Measurements from ENCODE around the gene COPS3. TPM values are rescaled to one million over a fixed set of nuclear protein-coding genes. Genes with fewer than 3 reads are reported as not detected.

The COPS3 gene
- polyA plus RNA-seq = 10 to 100 TPM; 19.2 to 58.3 TPM

DNA sequence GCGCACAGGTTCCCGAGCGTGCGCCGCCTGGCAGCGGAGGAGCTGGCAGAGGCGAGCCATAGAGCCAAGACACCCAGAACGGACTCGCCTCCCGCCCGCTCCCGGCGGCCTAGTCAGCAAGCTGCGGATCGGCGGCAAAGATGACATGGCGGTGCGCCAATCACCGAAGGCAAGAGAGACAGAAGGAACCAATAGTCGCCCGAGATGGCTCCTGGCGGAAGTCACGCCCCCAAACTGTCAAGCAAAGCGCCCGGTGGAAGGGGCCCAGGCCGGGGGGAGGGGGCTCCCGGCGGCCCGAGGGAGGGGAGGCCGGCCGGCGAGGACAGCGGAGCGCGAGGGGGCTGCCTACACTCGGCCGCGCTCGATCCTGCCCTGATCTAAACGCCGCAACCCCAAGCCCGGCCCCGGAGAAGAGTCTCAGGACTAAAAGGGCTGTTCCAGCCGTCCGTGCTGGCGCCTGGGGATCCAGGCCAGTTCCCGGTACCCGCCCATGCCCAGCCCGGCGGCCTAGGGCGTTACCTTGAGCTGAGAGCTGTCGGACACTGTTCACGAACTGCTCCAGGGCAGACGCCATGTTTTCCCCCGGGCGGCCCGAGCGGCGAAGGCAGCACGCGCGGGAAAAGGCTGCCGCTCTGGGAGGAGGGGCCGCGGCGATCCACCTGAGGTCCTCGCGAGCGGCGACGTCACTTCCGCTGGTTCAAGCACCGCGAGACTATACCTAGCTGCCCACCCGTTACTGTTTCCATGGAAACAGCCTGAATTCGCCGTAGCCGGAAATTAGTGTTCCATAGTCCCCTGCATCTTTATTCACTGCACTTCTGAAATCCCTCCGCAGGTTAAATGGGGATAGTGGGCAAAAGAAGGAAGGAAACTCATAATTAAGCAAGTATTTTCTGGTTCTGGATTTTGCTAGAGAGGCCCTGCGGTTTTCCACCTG lies at the start of gene COPS3:
Gene COPS3 (minus strand): TSS at position 634 of the 937 bp plus-strand sequence. CDS start 60 bp downstream, at position 574.
- H3K27ac ChIP-seq (ENCODE audit: low read depth in 2 of 2, low read length in 1 of 2) = peak within 1 kb of the TSS; percentile 96 to 97
- no peaks in the 10 kb centered on the region for H3K9me3 ChIP-seq (ENCODE audit: control insufficient read depth in 2 of 2, insufficient read depth in 1 of 2, low read depth in 1 of 2, low read length in 1 of 2)
- WGBS, 2 donors = 0% methylated on average over 74 to 80 of the region's 80 CpGs
- H3K36me3 ChIP-seq (ENCODE audit: control insufficient read depth in 2 of 2, insufficient read depth in 2 of 2, low read length in 1 of 2) = no peaks in the 10 kb centered on the region
- no peaks in the 10 kb centered on the region for H3K27me3 ChIP-seq (ENCODE audit: control insufficient read depth in 1 of 2, insufficient read depth in 2 of 2, low read length in 2 of 2)
- peak within 1 kb of the TSS; percentile 75 to 94 for H3K4me3 ChIP-seq (ENCODE audit: low read depth in 1 of 2, low read length in 2 of 2)
- H3K4me1 ChIP-seq (ENCODE audit: control insufficient read depth in 2 of 2, insufficient read depth in 2 of 2, low read length in 1 of 2) = peaks cover 0 to 1% of the 10 kb centered on the region in 2 donors

DNA sequence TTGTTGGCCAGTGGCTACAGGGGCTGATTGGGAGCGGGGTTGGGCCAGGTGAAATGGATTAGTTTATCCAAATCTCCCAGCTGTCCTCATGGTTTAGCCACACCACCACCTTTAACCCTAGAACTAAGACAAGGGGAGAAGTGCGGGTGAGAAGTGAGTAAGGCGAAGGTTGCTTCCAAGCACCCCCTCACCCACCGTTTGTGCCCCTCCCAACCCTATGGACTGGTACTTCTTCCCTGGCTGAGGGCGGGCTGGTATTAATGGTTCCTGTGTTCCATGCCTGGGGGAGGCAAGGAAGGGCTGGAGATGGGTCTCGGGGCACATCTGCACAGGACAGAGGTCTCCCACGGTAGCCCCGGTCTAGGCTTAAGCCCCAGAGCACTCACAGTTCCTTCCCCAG lies 47.2 kb upstream of the COPS3 start:
- Histone ChIP-seq H3K9me3 (ENCODE audit: control insufficient read depth in 2 of 2, insufficient read depth in 1 of 2, low read depth in 1 of 2, low read length in 1 of 2) (no peaks in the 10 kb centered on the region), H3K4me1 (ENCODE audit: control insufficient read depth in 2 of 2, insufficient read depth in 2 of 2, low read length in 1 of 2) (no peaks in the 10 kb centered on the region)
- WGBS, 2 donors = 85 to 92% methylated on average over 8 of the region's 8 CpGs

DNA sequence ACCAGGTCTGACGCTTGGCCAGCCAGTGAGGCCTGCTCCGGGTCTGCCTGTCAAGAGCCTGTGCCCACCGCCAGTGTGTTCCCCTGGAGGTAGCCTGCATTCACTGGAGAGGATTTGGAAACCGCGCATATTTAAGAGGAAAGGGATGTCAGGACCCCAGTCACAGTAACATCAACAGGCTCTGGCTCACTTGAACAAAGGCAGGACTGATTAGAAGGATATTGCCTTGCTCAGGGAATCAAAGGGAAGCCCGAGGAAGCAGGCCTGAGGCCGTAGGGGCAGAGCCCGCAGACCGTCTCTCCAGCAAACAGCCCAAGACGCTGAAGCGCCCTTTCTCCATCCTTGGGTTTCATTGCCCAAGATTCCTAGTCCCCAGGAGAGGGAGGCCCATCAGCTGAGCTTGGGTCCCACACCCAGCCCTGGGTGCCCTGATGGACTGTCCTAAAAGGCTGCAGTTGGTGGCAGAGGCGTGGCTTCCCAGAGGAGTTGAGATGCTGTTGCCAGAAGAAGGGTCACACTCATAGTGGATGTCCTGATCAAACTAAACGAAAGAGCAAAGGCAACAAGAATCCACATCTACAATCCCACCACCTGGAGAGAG lies 45.3 kb upstream of the COPS3 start:
- 92 to 93% methylated on average over 13 of the region's 13 CpGs for WGBS, 2 donors
- H3K4me3 ChIP-seq (ENCODE audit: low read depth in 1 of 2, low read length in 2 of 2) = no peak overlapping the region
- H3K9me3 ChIP-seq (ENCODE audit: control insufficient read depth in 2 of 2, insufficient read depth in 1 of 2, low read depth in 1 of 2, low read length in 1 of 2) = no peaks in the 10 kb centered on the region
- no peaks in the 10 kb centered on the region for H3K36me3 ChIP-seq (ENCODE audit: control insufficient read depth in 2 of 2, insufficient read depth in 2 of 2, low read length in 1 of 2)
- no peaks in the 10 kb centered on the region for H3K27me3 ChIP-seq (ENCODE audit: control insufficient read depth in 1 of 2, insufficient read depth in 2 of 2, low read length in 2 of 2)
- H3K4me1 ChIP-seq (ENCODE audit: control insufficient read depth in 2 of 2, insufficient read depth in 2 of 2, low read length in 1 of 2) = no peaks in the 10 kb centered on the region
- no peak overlapping the region for H3K27ac ChIP-seq (ENCODE audit: low read depth in 2 of 2, low read length in 1 of 2)

More for the DNA sequence above, 47.2 kb upstream of the COPS3 start:
- Histone ChIP-seq H3K27me3 (ENCODE audit: control insufficient read depth in 1 of 2, insufficient read depth in 2 of 2, low read length in 2 of 2) (no peaks in the 10 kb centered on the region), H3K36me3 (ENCODE audit: control insufficient read depth in 2 of 2, insufficient read depth in 2 of 2, low read length in 1 of 2) (no peaks in the 10 kb centered on the region), H3K27ac (ENCODE audit: low read depth in 2 of 2, low read length in 1 of 2) (no peak overlapping the region), H3K4me3 (ENCODE audit: low read depth in 1 of 2, low read length in 2 of 2) (no peak overlapping the region)

DNA sequence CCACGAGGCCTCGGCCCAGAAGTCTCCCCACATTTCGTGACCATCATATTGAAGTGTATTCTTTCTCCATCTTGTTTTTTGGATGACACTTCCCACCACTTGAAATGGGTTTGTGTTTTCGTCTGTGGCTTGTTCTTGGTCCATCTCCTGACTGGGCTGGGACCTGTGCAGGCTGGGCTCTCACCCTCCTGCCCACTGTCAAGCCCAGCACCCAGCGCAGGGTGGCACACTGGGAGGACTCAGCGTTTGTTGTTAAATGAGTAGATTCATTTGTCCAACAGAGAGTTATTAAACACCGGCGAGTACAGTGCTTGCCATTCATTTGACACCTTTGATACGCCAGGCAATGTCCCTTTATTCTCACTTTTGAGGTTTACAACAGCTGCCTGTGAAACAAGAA lies 44.8 kb upstream of the COPS3 start:
- Histone ChIP-seq H3K36me3 (ENCODE audit: control insufficient read depth in 2 of 2, insufficient read depth in 2 of 2, low read length in 1 of 2) (no peaks in the 10 kb centered on the region), H3K9me3 (ENCODE audit: control insufficient read depth in 2 of 2, insufficient read depth in 1 of 2, low read depth in 1 of 2, low read length in 1 of 2) (no peaks in the 10 kb centered on the region), H3K4me1 (ENCODE audit: control insufficient read depth in 2 of 2, insufficient read depth in 2 of 2, low read length in 1 of 2) (no peaks in the 10 kb centered on the region), H3K27me3 (ENCODE audit: control insufficient read depth in 1 of 2, insufficient read depth in 2 of 2, low read length in 2 of 2) (no peaks in the 10 kb centered on the region), H3K27ac (ENCODE audit: low read depth in 2 of 2, low read length in 1 of 2) (no peak overlapping the region), H3K4me3 (ENCODE audit: low read depth in 1 of 2, low read length in 2 of 2) (no peak overlapping the region)
- 87 to 89% methylated on average over 9 of the region's 9 CpGs for WGBS, 2 donors

DNA sequence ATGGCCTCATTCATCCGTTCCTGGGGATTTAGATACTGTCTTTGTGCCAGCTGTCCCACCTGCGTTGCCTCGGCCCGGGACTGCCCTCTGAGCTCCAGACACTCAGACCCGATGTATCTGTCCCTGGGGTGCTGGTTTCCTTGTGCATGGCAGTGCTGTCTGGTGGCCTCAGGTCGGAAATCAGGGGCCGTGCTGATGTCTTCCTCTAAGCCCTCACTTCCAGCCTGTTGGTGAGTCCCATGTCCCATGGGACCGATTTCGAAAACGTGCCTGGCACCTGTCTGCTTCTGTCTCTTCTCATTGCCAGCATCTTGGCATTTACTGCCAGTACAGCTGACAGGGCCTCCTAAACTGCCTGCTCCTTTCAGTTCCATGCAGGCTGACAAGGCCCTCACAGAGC lies 44.2 kb upstream of the COPS3 start:
- Histone ChIP-seq H3K4me3 (ENCODE audit: low read depth in 1 of 2, low read length in 2 of 2) (no peak overlapping the region), H3K4me1 (ENCODE audit: control insufficient read depth in 2 of 2, insufficient read depth in 2 of 2, low read length in 1 of 2) (no peaks in the 10 kb centered on the region), H3K27ac (ENCODE audit: low read depth in 2 of 2, low read length in 1 of 2) (no peak overlapping the region), H3K9me3 (ENCODE audit: control insufficient read depth in 2 of 2, insufficient read depth in 1 of 2, low read depth in 1 of 2, low read length in 1 of 2) (no peaks in the 10 kb centered on the region), H3K36me3 (ENCODE audit: control insufficient read depth in 2 of 2, insufficient read depth in 2 of 2, low read length in 1 of 2) (no peaks in the 10 kb centered on the region), H3K27me3 (ENCODE audit: control insufficient read depth in 1 of 2, insufficient read depth in 2 of 2, low read length in 2 of 2) (no peaks in the 10 kb centered on the region)
- 91 to 92% methylated on average over 10 of the region's 10 CpGs for WGBS, 2 donors

DNA sequence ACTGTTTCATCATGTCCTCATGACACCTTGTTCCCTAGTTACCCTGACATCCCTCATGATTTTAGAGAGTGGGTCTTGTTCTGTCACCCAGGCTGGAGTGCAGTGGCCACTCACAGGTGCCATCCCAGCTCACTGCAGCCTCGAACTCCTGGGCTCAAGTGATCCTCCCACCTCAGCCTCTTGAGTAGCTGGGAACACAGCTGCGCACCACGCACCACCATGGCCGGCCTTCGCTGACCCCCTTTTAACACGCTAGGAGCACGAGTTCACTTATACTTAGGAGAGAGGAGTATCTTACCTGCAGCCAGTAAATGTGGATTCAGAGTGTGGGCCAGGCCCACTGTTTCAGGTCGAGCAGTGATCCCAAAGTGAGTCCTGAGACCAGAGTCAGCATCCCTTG lies 43.6 kb upstream of the COPS3 start:
- H3K4me1 ChIP-seq (ENCODE audit: control insufficient read depth in 2 of 2, insufficient read depth in 2 of 2, low read length in 1 of 2) = no peaks in the 10 kb centered on the region
- H3K27ac ChIP-seq (ENCODE audit: low read depth in 2 of 2, low read length in 1 of 2) = no peak overlapping the region
- H3K4me3 ChIP-seq (ENCODE audit: low read depth in 1 of 2, low read length in 2 of 2) = no peak overlapping the region
- no peaks in the 10 kb centered on the region for H3K27me3 ChIP-seq (ENCODE audit: control insufficient read depth in 1 of 2, insufficient read depth in 2 of 2, low read length in 2 of 2)
- WGBS, 2 donors = 95 to 96% methylated on average over 8 of the region's 8 CpGs
- no peaks in the 10 kb centered on the region for H3K9me3 ChIP-seq (ENCODE audit: control insufficient read depth in 2 of 2, insufficient read depth in 1 of 2, low read depth in 1 of 2, low read length in 1 of 2)
- no peaks in the 10 kb centered on the region for H3K36me3 ChIP-seq (ENCODE audit: control insufficient read depth in 2 of 2, insufficient read depth in 2 of 2, low read length in 1 of 2)

DNA sequence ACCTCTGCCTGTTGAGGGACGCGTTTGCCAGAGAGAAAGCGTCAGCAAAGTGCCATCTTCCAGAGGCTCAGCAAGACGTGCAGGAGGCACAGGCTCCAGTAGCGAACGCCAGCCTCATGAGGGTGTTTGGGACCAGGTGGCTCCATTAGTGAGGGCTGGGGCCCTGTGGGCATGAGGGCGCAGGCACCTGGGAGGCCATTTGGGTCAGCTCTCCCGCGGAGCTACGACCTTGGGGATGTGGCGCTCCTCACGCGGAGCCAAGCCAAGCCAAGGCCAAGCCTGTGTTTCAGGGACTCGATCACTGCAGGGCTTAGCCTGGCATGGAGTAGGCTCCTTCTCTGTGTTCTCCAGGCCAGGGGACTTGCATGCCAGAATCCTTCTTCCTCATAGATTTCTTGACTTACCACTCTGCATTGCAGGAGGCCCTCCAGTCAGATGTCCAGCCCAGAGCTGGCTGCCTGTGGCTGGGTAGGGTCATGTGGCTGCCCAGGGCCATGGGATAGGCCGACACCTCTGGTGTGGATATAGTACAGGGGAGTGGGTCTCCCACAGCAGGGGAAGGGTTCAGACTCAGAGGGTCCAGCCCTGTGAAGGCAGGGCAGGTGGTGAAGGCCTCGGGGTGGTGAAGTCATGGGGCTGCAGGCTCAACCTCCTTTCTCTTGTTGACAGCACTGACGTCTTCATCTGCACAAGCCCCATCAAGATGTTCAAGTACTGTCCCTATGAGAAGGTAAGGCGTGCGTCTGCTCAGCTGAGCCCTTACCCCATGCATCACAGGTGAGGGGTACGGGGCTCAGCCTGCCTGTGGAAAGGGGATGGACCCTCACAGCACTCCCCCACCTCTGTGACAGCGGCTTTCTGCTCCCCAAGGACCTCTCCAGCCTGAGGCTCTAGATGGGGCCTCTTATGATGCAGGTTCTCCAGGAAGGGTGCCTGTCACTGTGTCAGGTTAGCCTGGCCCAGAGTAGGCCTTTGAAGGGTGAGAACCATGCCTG lies 41.8 kb upstream of the COPS3 start:
- no peaks in the 10 kb centered on the region for H3K4me1 ChIP-seq (ENCODE audit: control insufficient read depth in 2 of 2, insufficient read depth in 2 of 2, low read length in 1 of 2)
- H3K36me3 ChIP-seq (ENCODE audit: control insufficient read depth in 2 of 2, insufficient read depth in 2 of 2, low read length in 1 of 2) = no peaks in the 10 kb centered on the region
- H3K27ac ChIP-seq (ENCODE audit: low read depth in 2 of 2, low read length in 1 of 2) = no peak overlapping the region
- no peaks in the 10 kb centered on the region for H3K27me3 ChIP-seq (ENCODE audit: control insufficient read depth in 1 of 2, insufficient read depth in 2 of 2, low read length in 2 of 2)
- H3K4me3 ChIP-seq (ENCODE audit: low read depth in 1 of 2, low read length in 2 of 2) = no peak overlapping the region
- no peaks in the 10 kb centered on the region for H3K9me3 ChIP-seq (ENCODE audit: control insufficient read depth in 2 of 2, insufficient read depth in 1 of 2, low read depth in 1 of 2, low read length in 1 of 2)
- WGBS, 2 donors = 93 to 94% methylated on average over 21 of the region's 21 CpGs

DNA sequence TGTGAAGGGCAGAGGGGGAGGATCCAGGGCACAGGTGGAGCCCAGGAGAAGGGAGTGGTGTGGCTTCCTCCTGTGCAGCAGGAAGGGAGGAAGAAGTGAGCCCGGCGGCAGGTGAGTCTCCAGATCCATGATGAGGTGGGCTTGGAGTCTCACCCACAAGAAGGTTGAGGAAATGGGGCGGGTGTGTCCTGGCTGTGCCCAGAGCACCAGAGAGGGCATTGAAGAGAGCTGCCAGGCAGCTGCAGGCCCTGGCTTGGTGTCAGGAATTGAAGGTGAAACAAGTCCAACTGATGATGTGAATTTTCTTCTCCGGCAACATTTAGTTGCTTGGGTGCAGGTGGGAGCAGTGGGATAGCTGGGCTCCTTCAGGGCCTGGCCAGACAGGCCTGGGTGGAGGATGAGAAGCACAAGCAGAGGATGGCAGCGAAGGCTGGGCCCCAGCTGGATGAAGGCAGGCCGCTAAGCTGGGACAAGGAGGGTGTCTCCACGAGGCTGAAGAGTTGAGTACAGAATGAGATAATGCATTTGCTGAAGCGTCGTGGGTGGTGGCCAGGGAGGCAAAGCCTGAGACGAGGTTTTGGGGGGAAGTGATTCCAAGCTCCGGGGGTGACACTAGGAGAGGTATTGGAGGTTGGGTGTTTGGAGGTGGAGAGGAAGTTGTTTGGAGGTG lies 40.4 kb upstream of the COPS3 start:
- Histone ChIP-seq H3K9me3 (ENCODE audit: control insufficient read depth in 2 of 2, insufficient read depth in 1 of 2, low read depth in 1 of 2, low read length in 1 of 2) (no peaks in the 10 kb centered on the region), H3K4me3 (ENCODE audit: low read depth in 1 of 2, low read length in 2 of 2) (no peak overlapping the region), H3K27me3 (ENCODE audit: control insufficient read depth in 1 of 2, insufficient read depth in 2 of 2, low read length in 2 of 2) (no peaks in the 10 kb centered on the region), H3K4me1 (ENCODE audit: control insufficient read depth in 2 of 2, insufficient read depth in 2 of 2, low read length in 1 of 2) (no peaks in the 10 kb centered on the region), H3K36me3 (ENCODE audit: control insufficient read depth in 2 of 2, insufficient read depth in 2 of 2, low read length in 1 of 2) (no peaks in the 10 kb centered on the region), H3K27ac (ENCODE audit: low read depth in 2 of 2, low read length in 1 of 2) (no peak overlapping the region)
- 78 to 85% methylated on average over 11 of the region's 11 CpGs for WGBS, 2 donors

DNA sequence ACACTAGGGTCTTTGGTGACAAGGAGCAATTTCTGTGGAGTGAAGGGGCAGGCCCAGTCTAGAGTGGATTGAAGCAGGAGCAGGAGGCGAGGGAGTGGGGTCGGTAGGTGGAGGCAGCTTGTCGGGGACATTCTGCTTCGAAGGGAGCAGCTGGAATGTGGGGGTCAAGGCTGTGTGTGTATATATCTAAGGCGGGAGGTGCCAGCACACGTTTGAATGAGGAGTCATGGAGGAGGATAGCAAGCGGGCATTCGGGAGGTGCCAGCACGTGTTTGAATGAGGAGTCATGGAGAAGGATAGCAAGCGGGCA lies 39.8 kb upstream of the COPS3 start:
- H3K27ac ChIP-seq (ENCODE audit: low read depth in 2 of 2, low read length in 1 of 2) = no peak overlapping the region
- H3K36me3 ChIP-seq (ENCODE audit: control insufficient read depth in 2 of 2, insufficient read depth in 2 of 2, low read length in 1 of 2) = no peaks in the 10 kb centered on the region
- 86 to 87% methylated on average over 10 of the region's 10 CpGs for WGBS, 2 donors
- H3K9me3 ChIP-seq (ENCODE audit: control insufficient read depth in 2 of 2, insufficient read depth in 1 of 2, low read depth in 1 of 2, low read length in 1 of 2) = no peaks in the 10 kb centered on the region
- no peaks in the 10 kb centered on the region for H3K4me1 ChIP-seq (ENCODE audit: control insufficient read depth in 2 of 2, insufficient read depth in 2 of 2, low read length in 1 of 2)
- H3K27me3 ChIP-seq (ENCODE audit: control insufficient read depth in 1 of 2, insufficient read depth in 2 of 2, low read length in 2 of 2) = no peaks in the 10 kb centered on the region
- no peak overlapping the region for H3K4me3 ChIP-seq (ENCODE audit: low read depth in 1 of 2, low read length in 2 of 2)
